K562 (cell line): ENCODE measurements around the gene SLC6A9. TPM values are rescaled to one million over a fixed set of nuclear protein-coding genes. Genes with fewer than 3 reads are reported as not detected.

Experiments
- CTBP1 ChIP-seq: fragments of 450-650 bp; IDR thresholded peaks from 2 replicates; pipeline ENCODE4 v1.6.1; 2016; ENCODE audit warnings: borderline replicate concordance
- EP300 ChIP-seq: IDR thresholded peaks from 2 replicates; pipeline ENCODE4 v1.6.1; 2012; ENCODE audit warnings: low read length, improper control_type of control experiment
- ETV5 ChIP-seq: sonication (generic); formaldehyde crosslinking; IDR thresholded peaks from 2 replicates; pipeline ENCODE4 v1.4.0; 2020; ENCODE audit warnings: low read depth, mild to moderate bottlenecking, missing genetic modification reagents
- NFE2L1 ChIP-seq: fragments of 450-650 bp; IDR thresholded peaks from 2 replicates; pipeline ENCODE4 v1.6.1; 2016; ENCODE audit warnings: missing genetic modification characterization, low read depth, mild to moderate bottlenecking, missing compliant biosample characterization, moderate library complexity, borderline replicate concordance
- NFIC ChIP-seq: fragments of 450-650 bp; IDR thresholded peaks from 2 replicates; pipeline ENCODE4 v1.6.1; 2017; ENCODE audit warnings: mild to moderate bottlenecking, inconsistent platforms
- PML ChIP-seq: IDR thresholded peaks from 2 replicates; pipeline ENCODE4 v1.6.1; 2012; ENCODE audit warnings: low read length, inconsistent platforms
- TEAD4 ChIP-seq, 2 experiments: sonication (generic) in 1 of 2; formaldehyde crosslinking in 1 of 2; IDR thresholded peaks; 2 replicates each; pipeline versions ENCODE4 v1.6.1 to v1.8.0; 2012 to 2022; ENCODE audit warnings: borderline replicate concordance in 1 of 2, inconsistent platforms in 1 of 2, low read length in 1 of 2, mild to moderate bottlenecking in 1 of 2, missing genetic modification reagents in 1 of 2
- ZBTB8A ChIP-seq: fragments of 450-650 bp; IDR thresholded peaks from 2 replicates; pipeline ENCODE4 v1.6.1; 2018; ENCODE audit warnings: mild to moderate bottlenecking, moderate library complexity; ENCODE audit not compliant: partially characterized antibody
- polyA plus RNA-seq, 8 experiments: library from polyadenylated mRNA; depleted of rRNA in 4 of 8; stranded (reverse) in 5 of 8; unstranded in 3 of 8; fragments of >200 nt; fragmentation: Nextera tagmentation in 2 of 8; fragmentation: Illumina TruSeq in 1 of 8; extraction: Ambion mirVana in 2 of 8; extraction: Trizol in 1 of 8; gene quantifications; 2 replicates each; pipeline versions ENCODE4 v1.2.1 to v1.2.3, GENCODE V29; 2011 to 2014; ENCODE audit warnings: inconsistent platforms in 1 of 8, missing spikeins in 1 of 8
- total RNA-seq, 7 experiments: library from RNA; depleted of rRNA in 6 of 7; stranded (reverse); fragments of >200 nt in 6 of 7; fragmentation: Illumina TruSeq in 2 of 7; extraction: Trizol in 2 of 7; gene quantifications; 2 replicates each; pipeline versions ENCODE4 v1.2.1 to v1.2.3, GENCODE V29; 2011 to 2021; ENCODE audit warnings: low replicate concordance in 1 of 7
- TF ChIP-seq, protein P1 (sequence below), 2 experiments: fragments of 450-650 bp; IDR thresholded peaks; 2 replicates each; pipeline ENCODE4 v1.6.1; 2016; ENCODE audit warnings: mild to moderate bottlenecking in 2 of 2, borderline replicate concordance in 1 of 2, low read depth in 1 of 2, moderate library complexity in 1 of 2
- TF ChIP-seq, protein P2 (sequence below), 3 experiments: fragments of 200-800 bp in 1 of 3; fragments of 250-450 bp in 1 of 3; fragments of 450-650 bp in 1 of 3; sonication (Bioruptor Pico) in 1 of 3; sonication (Bioruptor generic) in 1 of 3; formaldehyde crosslinking in 1 of 3; IDR thresholded peaks; 2 replicates each; pipeline versions ENCODE4 v1.6.1 to v1.8.0; 2016 to 2022; ENCODE audit warnings: mild to moderate bottlenecking in 2 of 3, missing genetic modification characterization in 2 of 3, missing compliant biosample characterization in 1 of 3, moderate library complexity in 1 of 3
- TF ChIP-seq, protein P3 (sequence below): fragments of 450-650 bp; IDR thresholded peaks from 2 replicates; pipeline ENCODE4 v1.6.1; 2017; ENCODE audit warnings: antibody characterized with exemption

The SLC6A9 gene
- total and polyA plus RNA-seq, 9 of the 15 experiments (the other 6 are each of a cell fraction or from before 2014, with no cell fraction given) = 0.17 to 18.7 (median 2.9) TPM

DNA sequence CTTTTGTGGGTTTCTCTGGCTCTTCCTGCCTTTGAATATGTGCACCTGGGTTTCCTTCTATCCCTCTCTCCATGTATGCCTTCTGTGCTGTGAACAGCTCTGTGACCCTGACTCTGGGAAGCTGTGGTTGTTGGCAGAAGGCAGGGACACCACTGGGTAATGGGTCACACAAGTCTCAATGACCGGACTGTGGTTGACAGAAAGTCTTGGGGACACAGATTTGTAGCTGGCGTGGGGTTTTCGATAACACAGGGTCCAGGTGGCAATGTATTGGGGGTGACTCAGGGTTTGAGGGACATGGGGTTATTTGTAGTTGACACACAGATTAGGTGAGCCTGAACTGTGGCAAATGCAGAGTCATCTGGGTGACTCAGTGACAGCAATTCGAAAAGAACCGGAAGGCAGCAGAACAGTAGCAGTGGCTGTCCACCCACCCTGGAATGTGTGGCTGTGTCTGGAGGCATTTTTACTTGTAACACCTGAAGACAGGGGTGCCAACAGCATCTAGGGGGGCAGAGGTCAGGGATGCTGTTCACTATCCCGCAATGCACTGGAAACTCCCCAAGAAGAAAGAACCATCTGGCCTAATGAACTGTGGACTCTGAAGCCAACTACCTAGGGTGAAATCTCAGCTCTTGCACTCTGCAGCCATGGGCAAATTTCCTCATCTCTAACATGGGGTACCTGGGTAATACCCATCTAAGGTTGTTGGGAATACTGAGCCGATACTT lies 13.0 kb upstream of the SLC6A9 start (continued):
- TF ChIP-seq CTBP1 = peak; percentile 50
- 0 out of 2 replicates have a peak, but pooled peaks have one; percentile 50 for TF ChIP-seq PML
- TF ChIP-seq NFE2L1 (tag) = peak; percentile 9; the same call in 1 of the 2 replicates
- TF ChIP-seq, protein P1, sequence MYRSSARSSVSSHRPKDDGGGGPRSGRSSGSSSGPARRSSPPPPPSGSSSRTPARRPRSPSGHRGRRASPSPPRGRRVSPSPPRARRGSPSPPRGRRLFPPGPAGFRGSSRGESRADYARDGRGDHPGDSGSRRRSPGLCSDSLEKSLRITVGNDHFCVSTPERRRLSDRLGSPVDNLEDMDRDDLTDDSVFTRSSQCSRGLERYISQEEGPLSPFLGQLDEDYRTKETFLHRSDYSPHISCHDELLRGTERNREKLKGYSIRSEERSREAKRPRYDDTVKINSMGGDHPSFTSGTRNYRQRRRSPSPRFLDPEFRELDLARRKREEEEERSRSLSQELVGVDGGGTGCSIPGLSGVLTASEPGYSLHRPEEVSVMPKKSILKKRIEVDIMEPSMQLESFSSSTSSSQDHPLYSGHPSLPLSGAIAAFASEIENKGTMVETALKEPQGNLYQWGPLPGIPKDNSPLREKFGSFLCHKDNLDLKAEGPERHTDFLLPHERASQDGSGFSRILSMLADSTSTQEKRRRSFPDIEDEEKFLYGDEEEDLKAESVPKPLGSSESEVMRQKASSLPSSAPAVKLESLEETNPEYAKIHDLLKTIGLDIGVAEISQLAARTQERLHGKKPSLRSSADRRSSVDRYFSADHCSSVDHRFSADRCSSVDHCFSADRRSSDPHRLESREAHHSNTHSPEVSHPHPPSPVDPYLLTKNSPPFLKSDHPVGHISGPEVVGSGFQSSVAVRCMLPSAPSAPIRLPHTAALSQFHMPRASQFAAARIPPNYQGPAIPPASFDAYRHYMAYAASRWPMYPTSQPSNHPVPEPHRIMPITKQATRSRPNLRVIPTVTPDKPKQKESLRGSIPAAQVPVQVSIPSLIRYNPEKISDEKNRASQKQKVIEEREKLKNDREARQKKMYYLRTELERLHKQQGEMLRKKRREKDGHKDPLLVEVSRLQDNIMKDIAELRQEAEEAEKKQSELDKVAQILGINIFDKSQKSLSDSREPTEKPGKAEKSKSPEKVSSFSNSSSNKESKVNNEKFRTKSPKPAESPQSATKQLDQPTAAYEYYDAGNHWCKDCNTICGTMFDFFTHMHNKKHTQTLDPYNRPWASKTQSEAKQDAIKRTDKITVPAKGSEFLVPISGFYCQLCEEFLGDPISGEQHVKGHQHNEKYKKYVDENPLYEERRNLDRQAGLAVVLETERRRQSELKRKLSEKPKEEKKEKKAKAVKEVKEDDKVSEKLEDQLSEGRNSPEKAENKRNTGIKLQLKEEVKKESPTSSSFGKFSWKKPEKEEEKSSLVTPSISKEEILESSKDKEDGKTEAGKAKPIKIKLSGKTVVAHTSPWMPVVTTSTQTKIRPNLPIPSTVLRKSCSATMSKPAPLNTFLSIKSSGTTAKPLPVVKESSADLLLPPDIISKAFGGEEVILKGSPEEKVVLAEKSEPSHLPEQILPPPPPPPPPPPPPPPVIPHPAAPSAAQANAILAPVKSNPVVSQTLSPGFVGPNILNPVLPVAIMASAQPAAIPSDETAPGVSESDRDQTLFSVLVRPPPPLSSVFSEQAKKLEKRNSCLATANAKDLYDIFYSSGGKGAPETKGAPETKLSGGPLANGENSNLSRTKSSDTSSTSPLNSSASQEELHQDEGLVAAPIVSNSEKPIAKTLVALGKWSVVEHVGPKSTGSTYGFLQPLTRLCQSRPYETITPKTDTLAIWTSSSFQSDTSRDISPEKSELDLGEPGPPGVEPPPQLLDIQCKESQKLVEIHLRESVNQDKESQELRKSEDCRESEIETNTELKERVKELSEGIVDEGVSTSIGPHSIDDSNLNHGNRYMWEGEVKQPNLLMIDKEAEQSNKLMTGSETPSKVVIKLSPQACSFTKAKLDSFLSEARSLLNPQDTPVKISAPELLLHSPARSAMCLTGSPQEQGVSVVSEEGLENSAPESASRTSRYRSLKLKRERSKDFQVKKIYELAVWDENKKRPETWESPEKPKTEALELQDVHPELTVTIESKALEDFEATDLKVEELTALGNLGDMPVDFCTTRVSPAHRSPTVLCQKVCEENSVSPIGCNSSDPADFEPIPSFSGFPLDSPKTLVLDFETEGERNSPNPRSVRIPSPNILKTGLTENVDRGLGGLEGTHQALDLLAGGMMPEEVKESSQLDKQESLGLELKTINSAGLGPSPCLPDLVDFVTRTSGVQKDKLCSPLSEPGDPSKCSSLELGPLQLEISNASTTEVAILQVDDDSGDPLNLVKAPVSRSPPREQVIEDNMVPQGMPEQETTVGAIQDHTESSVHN (IDR thresholded peaks at IDR 0.05; ENCODE audit: borderline replicate concordance in 1 of 2, low read depth in 1 of 2) = peak in 1 of 2 experiments; percentile 37; a peak in 1 of 4 replicates
- peak; percentile 66; the same call in 1 of the 2 replicates for TF ChIP-seq EP300
- TF ChIP-seq, protein P2, sequence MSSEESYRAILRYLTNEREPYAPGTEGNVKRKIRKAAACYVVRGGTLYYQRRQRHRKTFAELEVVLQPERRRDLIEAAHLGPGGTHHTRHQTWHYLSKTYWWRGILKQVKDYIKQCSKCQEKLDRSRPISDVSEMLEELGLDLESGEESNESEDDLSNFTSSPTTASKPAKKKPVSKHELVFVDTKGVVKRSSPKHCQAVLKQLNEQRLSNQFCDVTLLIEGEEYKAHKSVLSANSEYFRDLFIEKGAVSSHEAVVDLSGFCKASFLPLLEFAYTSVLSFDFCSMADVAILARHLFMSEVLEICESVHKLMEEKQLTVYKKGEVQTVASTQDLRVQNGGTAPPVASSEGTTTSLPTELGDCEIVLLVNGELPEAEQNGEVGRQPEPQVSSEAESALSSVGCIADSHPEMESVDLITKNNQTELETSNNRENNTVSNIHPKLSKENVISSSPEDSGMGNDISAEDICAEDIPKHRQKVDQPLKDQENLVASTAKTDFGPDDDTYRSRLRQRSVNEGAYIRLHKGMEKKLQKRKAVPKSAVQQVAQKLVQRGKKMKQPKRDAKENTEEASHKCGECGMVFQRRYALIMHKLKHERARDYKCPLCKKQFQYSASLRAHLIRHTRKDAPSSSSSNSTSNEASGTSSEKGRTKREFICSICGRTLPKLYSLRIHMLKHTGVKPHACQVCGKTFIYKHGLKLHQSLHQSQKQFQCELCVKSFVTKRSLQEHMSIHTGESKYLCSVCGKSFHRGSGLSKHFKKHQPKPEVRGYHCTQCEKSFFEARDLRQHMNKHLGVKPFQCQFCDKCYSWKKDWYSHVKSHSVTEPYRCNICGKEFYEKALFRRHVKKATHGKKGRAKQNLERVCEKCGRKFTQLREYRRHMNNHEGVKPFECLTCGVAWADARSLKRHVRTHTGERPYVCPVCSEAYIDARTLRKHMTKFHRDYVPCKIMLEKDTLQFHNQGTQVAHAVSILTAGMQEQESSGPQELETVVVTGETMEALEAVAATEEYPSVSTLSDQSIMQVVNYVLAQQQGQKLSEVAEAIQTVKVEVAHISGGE (CRISPR knock-in tag; IDR thresholded peaks at IDR 0.05) = peak in 1 of 3 experiments; percentile 50; a peak in 2 of 6 replicates
- TF ChIP-seq ZBTB8A = no peak
- TF ChIP-seq TEAD4 (IDR thresholded peaks at IDR 0.05; ENCODE audit: low read length) = peak; percentile 87
- TF ChIP-seq TEAD4 (CRISPR knock-in tag; IDR thresholded peaks at IDR 0.05; ENCODE audit: borderline replicate concordance) = no peak
- TF ChIP-seq NFIC = peak; percentile 85
- TF ChIP-seq, protein P3, sequence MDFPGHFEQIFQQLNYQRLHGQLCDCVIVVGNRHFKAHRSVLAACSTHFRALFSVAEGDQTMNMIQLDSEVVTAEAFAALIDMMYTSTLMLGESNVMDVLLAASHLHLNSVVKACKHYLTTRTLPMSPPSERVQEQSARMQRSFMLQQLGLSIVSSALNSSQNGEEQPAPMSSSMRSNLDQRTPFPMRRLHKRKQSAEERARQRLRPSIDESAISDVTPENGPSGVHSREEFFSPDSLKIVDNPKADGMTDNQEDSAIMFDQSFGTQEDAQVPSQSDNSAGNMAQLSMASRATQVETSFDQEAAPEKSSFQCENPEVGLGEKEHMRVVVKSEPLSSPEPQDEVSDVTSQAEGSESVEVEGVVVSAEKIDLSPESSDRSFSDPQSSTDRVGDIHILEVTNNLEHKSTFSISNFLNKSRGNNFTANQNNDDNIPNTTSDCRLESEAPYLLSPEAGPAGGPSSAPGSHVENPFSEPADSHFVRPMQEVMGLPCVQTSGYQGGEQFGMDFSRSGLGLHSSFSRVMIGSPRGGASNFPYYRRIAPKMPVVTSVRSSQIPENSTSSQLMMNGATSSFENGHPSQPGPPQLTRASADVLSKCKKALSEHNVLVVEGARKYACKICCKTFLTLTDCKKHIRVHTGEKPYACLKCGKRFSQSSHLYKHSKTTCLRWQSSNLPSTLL = no peak
- TF ChIP-seq ETV5 (CRISPR knock-in tag) = peak; percentile 90
